IMR-90 (cell line): Measurements from ENCODE around the gene RNF4.

Experiments used
- CEBPB ChIP-seq: IDR thresholded peaks from 2 replicates; pipeline ENCODE4 v1.6.1; 2012; ENCODE audit warnings: low read depth, low read length, improper control_type of control experiment
- CHD1 ChIP-seq: IDR thresholded peaks from 2 replicates; pipeline ENCODE4 v1.6.1; 2012; ENCODE audit warnings: low read depth, low read length, improper control_type of control experiment
- MAZ ChIP-seq: IDR thresholded peaks from 2 replicates; pipeline ENCODE4 v1.6.1; 2012; ENCODE audit warnings: low read depth, mild to moderate bottlenecking, low read length, improper control_type of control experiment, moderate library complexity, borderline replicate concordance
- POLR2A ChIP-seq: IDR thresholded peaks from 2 replicates; pipeline ENCODE4 v1.6.1; 2012; ENCODE audit warnings: mild to moderate bottlenecking, low read depth, low read length
- RFX5 ChIP-seq: IDR thresholded peaks from 2 replicates; pipeline ENCODE4 v1.8.0; 2012; ENCODE audit warnings: low read depth, mild to moderate bottlenecking, low read length, moderate library complexity
- SMC3 ChIP-seq: fragments of 150-350 bp; IDR thresholded peaks from 2 replicates; pipeline ENCODE4 v1.6.1; 2016; ENCODE audit warnings: low read depth, mild to moderate bottlenecking, antibody characterized with exemption, low read length, moderate library complexity
- TF ChIP-seq, protein P1 (sequence below): conservative IDR thresholded peaks from 2 replicates; pipeline ENCODE4 v1.5.1; 2012; ENCODE audit warnings: mild to moderate bottlenecking, low read depth, low read length, improper control_type of control experiment
- TF ChIP-seq, protein P2 (sequence below): fragments of 150-350 bp; IDR thresholded peaks from 2 replicates; pipeline ENCODE4 v1.6.1; 2016; ENCODE audit warnings: low read depth, mild to moderate bottlenecking, low read length, moderate library complexity, borderline replicate concordance

DNA sequence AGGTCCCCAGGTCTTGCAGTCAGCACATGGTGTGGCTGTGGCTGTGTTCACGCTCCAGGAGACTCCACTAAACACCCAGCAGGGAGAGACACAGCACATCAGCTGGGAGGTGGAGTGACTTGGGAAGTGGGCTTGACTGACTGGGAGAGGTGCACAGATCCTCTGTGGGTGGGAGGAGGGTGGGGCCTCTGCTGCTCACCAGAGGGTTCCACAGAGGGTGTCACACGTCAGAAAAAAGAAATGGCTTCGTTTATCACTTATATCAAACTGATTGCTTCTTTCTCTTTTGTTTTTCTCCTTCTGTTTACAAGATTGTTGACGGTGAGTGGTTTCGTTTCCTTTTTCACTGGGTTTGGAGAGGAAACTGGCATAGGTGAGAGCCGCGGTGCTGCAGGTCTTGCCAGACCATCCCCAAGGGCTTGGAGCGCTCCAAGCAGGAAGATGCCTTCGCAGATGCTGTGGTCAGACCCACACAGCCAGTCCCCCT lies 42.8 kb downstream of the RNF4 start:
- no peak for TF ChIP-seq POLR2A
- TF ChIP-seq MAZ = no peak
- TF ChIP-seq SMC3 = no peak
- TF ChIP-seq, protein P1, sequence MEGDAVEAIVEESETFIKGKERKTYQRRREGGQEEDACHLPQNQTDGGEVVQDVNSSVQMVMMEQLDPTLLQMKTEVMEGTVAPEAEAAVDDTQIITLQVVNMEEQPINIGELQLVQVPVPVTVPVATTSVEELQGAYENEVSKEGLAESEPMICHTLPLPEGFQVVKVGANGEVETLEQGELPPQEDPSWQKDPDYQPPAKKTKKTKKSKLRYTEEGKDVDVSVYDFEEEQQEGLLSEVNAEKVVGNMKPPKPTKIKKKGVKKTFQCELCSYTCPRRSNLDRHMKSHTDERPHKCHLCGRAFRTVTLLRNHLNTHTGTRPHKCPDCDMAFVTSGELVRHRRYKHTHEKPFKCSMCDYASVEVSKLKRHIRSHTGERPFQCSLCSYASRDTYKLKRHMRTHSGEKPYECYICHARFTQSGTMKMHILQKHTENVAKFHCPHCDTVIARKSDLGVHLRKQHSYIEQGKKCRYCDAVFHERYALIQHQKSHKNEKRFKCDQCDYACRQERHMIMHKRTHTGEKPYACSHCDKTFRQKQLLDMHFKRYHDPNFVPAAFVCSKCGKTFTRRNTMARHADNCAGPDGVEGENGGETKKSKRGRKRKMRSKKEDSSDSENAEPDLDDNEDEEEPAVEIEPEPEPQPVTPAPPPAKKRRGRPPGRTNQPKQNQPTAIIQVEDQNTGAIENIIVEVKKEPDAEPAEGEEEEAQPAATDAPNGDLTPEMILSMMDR = no peak
- TF ChIP-seq, protein P2, sequence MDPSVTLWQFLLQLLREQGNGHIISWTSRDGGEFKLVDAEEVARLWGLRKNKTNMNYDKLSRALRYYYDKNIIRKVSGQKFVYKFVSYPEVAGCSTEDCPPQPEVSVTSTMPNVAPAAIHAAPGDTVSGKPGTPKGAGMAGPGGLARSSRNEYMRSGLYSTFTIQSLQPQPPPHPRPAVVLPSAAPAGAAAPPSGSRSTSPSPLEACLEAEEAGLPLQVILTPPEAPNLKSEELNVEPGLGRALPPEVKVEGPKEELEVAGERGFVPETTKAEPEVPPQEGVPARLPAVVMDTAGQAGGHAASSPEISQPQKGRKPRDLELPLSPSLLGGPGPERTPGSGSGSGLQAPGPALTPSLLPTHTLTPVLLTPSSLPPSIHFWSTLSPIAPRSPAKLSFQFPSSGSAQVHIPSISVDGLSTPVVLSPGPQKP = no peak
- no peak for TF ChIP-seq CEBPB
- no peak for TF ChIP-seq RFX5
- no peak for TF ChIP-seq CHD1
